Mucosa of descending colon (tissue), 3 donors: Measurements from ENCODE around the gene ARHGEF10L. TPM values are rescaled to one million over a fixed set of nuclear protein-coding genes. Genes with fewer than 3 reads are reported as not detected.
"Not testable (repeated sequence)": the region's sequence is repeated elsewhere in the genome, so short reads cannot be mapped to it uniquely, and the experiment has no call there.

Experiments used
- ATAC-seq: fragments of 200-7000 bp; cut with Tn5 transposase; one replicate; pipeline ENCODE4 v1.9.1; 2020; ENCODE audit warnings: mild to moderate bottlenecking, moderate library complexity
- DNase-seq, 3 donors: peaks; one replicate each; pipeline ENCODE4 v3.0.0-alpha.2; 2020
- H3K36me3 ChIP-seq: fragments of 200-600 bp; one replicate; pipeline ENCODE4 v1.8.0; 2021; ENCODE audit warnings: low read depth, mild to moderate bottlenecking
- H3K4me1 ChIP-seq: fragments of 200-600 bp; one replicate; pipeline ENCODE4 v1.8.0; 2021; ENCODE audit warnings: low read depth, mild to moderate bottlenecking
- H3K4me3 ChIP-seq: fragments of 200-600 bp; one replicate; pipeline ENCODE4 v1.8.0; 2021; ENCODE audit warnings: mild to moderate bottlenecking
- H3K9me3 ChIP-seq: fragments of 200-600 bp; one replicate; pipeline ENCODE4 v1.8.0; 2021; ENCODE audit warnings: mild to moderate bottlenecking
- CTCF ChIP-seq: fragments of 200-600 bp; IDR thresholded peaks from one replicate; pipeline ENCODE4 v1.8.0; 2022; ENCODE audit warnings: antibody characterized with exemption, mild to moderate bottlenecking
- intact Hi-C, 2 donors: fragments of 100-400 bp; cut with DNase I in 1 of 2; cut with micrococcal nuclease in 1 of 2; formaldehyde crosslinking; loops; one replicate each; pipeline versions ENCODE4 v1.11.0 to v1.11.1; 2022; cut with DNase I, micrococcal nuclease
- total RNA-seq, 3 donors: library from RNA; stranded (reverse); fragmentation: NEBNext Ultra II Directional in 2 of 3; extraction: Animal tissue kit (Norgen Biotek cat#: 25700) in 2 of 3; gene quantifications; one replicate each; pipeline versions ENCODE4 v1.2.1 to v1.2.4, GENCODE V29; 2021 to 2023
- donor health status: DM: no; HTN: no; CAD: no; lungs with moderate emphysema.
- donor health status: DM: no; HTN: no; CAD: no.
- donor health status: DM: no; HTN: yes; CAD: no.

The ARHGEF10L gene
- total RNA-seq, 3 donors from 2014 or later = 87.6 to 146 (median 144) TPM

DNA sequence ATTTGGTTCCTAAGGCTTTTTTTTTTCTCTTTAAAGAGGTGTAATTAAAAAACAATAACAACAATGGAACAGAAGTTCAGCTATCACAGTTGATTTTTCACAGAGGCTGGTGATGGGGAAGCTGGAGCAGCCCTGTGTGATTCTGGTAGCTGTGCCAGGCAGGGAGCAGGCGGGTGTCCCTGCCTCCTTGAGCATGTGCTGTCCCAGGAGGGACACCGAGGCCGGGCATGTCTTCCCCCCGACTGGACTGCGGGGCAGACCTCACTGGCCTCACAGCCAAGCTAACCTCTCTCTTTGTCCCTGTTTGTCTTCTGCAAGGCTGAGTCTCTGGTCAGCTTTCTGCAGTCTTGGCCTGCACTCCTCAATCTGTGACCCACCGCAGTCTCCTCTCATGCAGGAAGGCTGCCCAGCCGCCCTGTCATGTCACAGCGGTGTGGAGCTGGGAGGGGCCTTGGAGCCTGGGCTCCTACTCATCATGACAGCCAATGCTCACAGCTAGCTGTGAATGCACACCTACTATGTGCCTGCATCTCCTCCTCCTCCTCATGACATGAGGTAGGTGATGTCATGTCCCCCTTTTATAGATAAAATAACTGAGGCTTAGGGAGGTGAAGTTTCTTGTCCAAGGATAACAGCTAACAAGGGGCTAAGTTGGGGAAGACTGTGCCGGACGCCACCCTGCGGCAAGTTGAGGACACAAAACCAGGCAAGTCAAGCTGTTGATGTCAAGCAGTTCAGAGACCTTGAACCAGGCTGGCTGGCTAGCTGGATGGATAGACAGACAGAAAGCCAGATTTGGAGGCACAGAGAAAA is 205.4 kb downstream of the ARHGEF10L start:
- no peaks in the 10 kb centered on the region for H3K36me3 ChIP-seq
- H3K9me3 ChIP-seq = no peaks in the 10 kb centered on the region
- TF ChIP-seq CTCF = no peak
- DNase-seq = no peak
- ATAC-seq = no peak
- intact Hi-C loops = no loop called here
- H3K4me1 ChIP-seq = no peaks in the 10 kb centered on the region
- no peak overlapping the region for H3K4me3 ChIP-seq

DNA sequence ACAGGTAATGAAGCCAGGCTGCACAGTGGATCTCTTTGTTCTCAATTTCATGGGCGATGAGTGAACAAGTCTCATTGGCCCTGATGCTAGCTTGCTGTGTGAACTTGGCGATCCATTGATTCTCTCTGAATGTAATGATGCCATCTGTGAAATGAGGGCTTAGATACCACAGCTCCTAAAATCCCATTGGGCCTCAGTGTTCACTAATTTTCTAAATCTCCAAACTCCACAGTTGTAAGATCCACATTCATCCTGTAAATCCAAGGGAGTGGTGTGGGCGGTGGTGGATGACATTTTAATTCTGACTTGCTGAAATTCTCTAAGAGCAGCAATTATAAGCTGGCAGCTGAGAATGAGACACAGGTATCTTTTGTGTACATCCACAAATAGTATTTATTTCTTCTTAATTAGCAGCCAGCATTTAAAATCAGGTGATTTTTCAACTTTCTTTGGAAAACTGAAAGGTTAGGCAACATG is 206.0 kb downstream of the ARHGEF10L start:
- DNase-seq (no peak), ATAC-seq (no peak)
- no peak for TF ChIP-seq CTCF
- H3K9me3 ChIP-seq = no peaks in the 10 kb centered on the region
- H3K4me3 ChIP-seq = no peak overlapping the region
- intact Hi-C loops = no loop called here
- H3K36me3 ChIP-seq = no peaks in the 10 kb centered on the region
- H3K4me1 ChIP-seq = no peaks in the 10 kb centered on the region

- H3K36me3 ChIP-seq, H3K4me3 ChIP-seq, H3K9me3 ChIP-seq, DNase-seq, ATAC-seq, intact Hi-C loops, H3K4me1 ChIP-seq: not testable (repeated sequence)
Observed at GRCh38 chr1:17746281-17746680, 206.8 kb downstream of the ARHGEF10L start.

DNA sequence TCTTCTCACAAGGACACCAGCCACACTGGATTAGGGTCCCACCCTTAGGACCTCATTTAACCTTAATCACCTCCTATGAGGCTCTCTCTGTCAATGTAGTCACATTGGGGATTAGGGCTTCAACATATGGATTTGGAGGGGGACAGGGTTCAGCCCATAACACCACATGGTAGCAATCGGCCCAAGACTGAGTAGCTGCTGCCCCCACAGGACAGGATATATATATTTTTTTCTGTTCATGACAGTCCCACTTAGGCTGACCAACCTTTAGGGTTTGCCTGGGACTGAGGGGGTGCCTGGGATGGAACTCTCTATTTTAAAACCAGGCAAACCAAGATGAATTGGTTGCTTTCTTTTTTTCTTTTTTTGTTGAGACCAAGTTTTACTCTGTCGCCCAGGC is 207.4 kb downstream of the ARHGEF10L start:
- Histone ChIP-seq H3K4me1 (no peaks in the 10 kb centered on the region), H3K9me3 (no peaks in the 10 kb centered on the region), H3K36me3 (no peaks in the 10 kb centered on the region), H3K4me3 (no peak overlapping the region)
- no peak for TF ChIP-seq CTCF
- no peak for ATAC-seq
- intact Hi-C loops = no loop called here
- no peak for DNase-seq

Other genes starting within 250 kb of the ARHGEF10L start
- under 1 TPM in 1 of 3 donors, not detected in 2; 0.22 TPM for gene PADI4, start 231.5 kb upstream of the ARHGEF10L start, total RNA-seq
- gene PADI6, start 167.5 kb upstream of the ARHGEF10L start, total RNA-seq = not detected
- 10 to 100 TPM; 47.1 to 73.3 (median 55.1) TPM for gene RCC2, start 100.0 kb upstream of the ARHGEF10L start, total RNA-seq
- 1 to 10 TPM in 1 of 3 donors, under 1 TPM in 1, not detected in 1; 0.35 to 1.0 TPM for gene ACTL8, start 215.6 kb downstream of the ARHGEF10L start, total RNA-seq